Hepatocyte (in vitro differentiated cells): ENCODE data around the gene SLC7A14. TPM values are rescaled to one million over a fixed set of nuclear protein-coding genes. Genes with fewer than 3 reads are reported as not detected.

Source experiments
- DNase-seq: peaks from one replicate; pipeline ENCODE4 v3.0.0-alpha.2; 2016; ENCODE audit warnings: low spot score
- H2AFZ ChIP-seq: fragments of 200-600 bp; sonication (generic); 2 replicates; pipeline ENCODE4 v1.6.0; 2016; ENCODE audit warnings: antibody characterized with exemption, mild to moderate bottlenecking
- H3K27ac ChIP-seq: fragments of 200-600 bp; sonication (generic); 2 replicates; pipeline ENCODE4 v1.5.1; 2016; ENCODE audit warnings: mild to moderate bottlenecking
- H3K27me3 ChIP-seq: fragments of 200-600 bp; sonication (generic); 2 replicates; pipeline ENCODE4 v1.6.1; 2016
- H3K36me3 ChIP-seq: fragments of 200-600 bp; sonication (generic); replicated peaks from 2 replicates; pipeline ENCODE4 v1.5.1; 2016; ENCODE audit warnings: low read depth; ENCODE audit not compliant: insufficient read depth
- H3K4me1 ChIP-seq: fragments of 200-600 bp; sonication (generic); 2 replicates; pipeline ENCODE4 v1.5.1; 2016; ENCODE audit warnings: mild to moderate bottlenecking, moderate library complexity; ENCODE audit not compliant: insufficient read depth
- H3K4me2 ChIP-seq: fragments of 200-600 bp; sonication (generic); 2 replicates; pipeline ENCODE4 v1.6.0; 2016
- H3K4me3 ChIP-seq: fragments of 200-600 bp; sonication (generic); 2 replicates; pipeline ENCODE4 v1.5.1; 2016; ENCODE audit warnings: mild to moderate bottlenecking
- H3K79me2 ChIP-seq: fragments of 200-600 bp; sonication (generic); 2 replicates; pipeline ENCODE4 v1.6.0; 2017; ENCODE audit warnings: mild to moderate bottlenecking
- H3K9me2 ChIP-seq: fragments of 200-600 bp; sonication (generic); replicated peaks from 2 replicates; pipeline ENCODE4 v1.6.0; 2017; ENCODE audit warnings: mild to moderate bottlenecking; ENCODE audit not compliant: insufficient read depth
- H3K9me3 ChIP-seq: fragments of 200-600 bp; sonication (generic); 2 replicates; pipeline ENCODE4 v1.5.1; 2016; ENCODE audit warnings: low read depth, mild to moderate bottlenecking
- H4K20me1 ChIP-seq: fragments of 200-600 bp; sonication (generic); 2 replicates; pipeline ENCODE4 v1.6.0; 2016; ENCODE audit warnings: mild to moderate bottlenecking; ENCODE audit not compliant: insufficient read depth, poor library complexity, severe bottlenecking
- CTCF ChIP-seq: fragments of 200-600 bp; sonication (generic); IDR thresholded peaks from 2 replicates; pipeline ENCODE4 v1.5.1; 2016; ENCODE audit warnings: antibody characterized with exemption, mild to moderate bottlenecking; ENCODE audit not compliant: poor library complexity
- EZH2 ChIP-seq: fragments of 200-600 bp; sonication (generic); IDR thresholded peaks from 2 replicates; pipeline ENCODE4 v1.6.1; 2016; ENCODE audit warnings: antibody characterized with exemption, mild to moderate bottlenecking, borderline replicate concordance
- EZH2phosphoT487 ChIP-seq: fragments of 200-600 bp; sonication (generic); IDR thresholded peaks from one replicate; pipeline ENCODE4 v1.6.1; 2018; ENCODE audit warnings: antibody characterized with exemption, mild to moderate bottlenecking, low read depth, moderate library complexity; ENCODE audit not compliant: unreplicated experiment, severe bottlenecking
- WGBS: methylation state at CpG from one replicate; pipeline ENCODE4 v1.1.6; 2016; ENCODE audit warnings: low lambda C conversion rate; ENCODE audit errors: missing lambda C conversion rate; 5-methylcytosine and 5-hydroxymethylcytosine counted together
- polyA plus RNA-seq: library from polyadenylated mRNA; unstranded; fragments of >200 nt; fragmentation: Nextera tagmentation; extraction: Ambion mirVana; gene quantifications from 2 replicates; pipeline ENCODE4 v1.2.1, GENCODE V29; 2016
- total RNA-seq: library from RNA; depleted of rRNA; stranded (reverse); fragments of >200 nt; gene quantifications from 2 replicates; pipeline ENCODE4 v1.2.3, GENCODE V29; 2014

The SLC7A14 gene
- total and polyA plus RNA-seq, 2 experiments from 2014 or later, result 0.10 TPM; not detected in 1

GRCh38 chr3:170565495-170565894 lies 20.4 kb downstream of the SLC7A14 start:
- H3K4me2 ChIP-seq, result no peak overlapping the region
- WGBS, result 96% methylated on average over 2 of the region's 2 CpGs
- H2AFZ ChIP-seq, result no peak overlapping the region
- H3K79me2 ChIP-seq, result no peaks in the 10 kb centered on the region
- H4K20me1 ChIP-seq, result no peaks in the 10 kb centered on the region
- no peaks in the 10 kb centered on the region for H3K27me3 ChIP-seq
- H3K27ac ChIP-seq, result no peak overlapping the region
- no peak for TF ChIP-seq EZH2phosphoT487
- no peak for TF ChIP-seq EZH2
- no peak for TF ChIP-seq CTCF
- H3K4me3 ChIP-seq, result no peak overlapping the region
- H3K36me3 ChIP-seq, result no peaks in the 10 kb centered on the region
- H3K9me3 ChIP-seq, result no peaks in the 10 kb centered on the region
- no peaks in the 10 kb centered on the region for H3K4me1 ChIP-seq
- H3K9me2 ChIP-seq, result no peaks in the 10 kb centered on the region
- no peak for DNase-seq

GRCh38 chr3:170564664-170565063 lies 21.2 kb downstream of the SLC7A14 start:
- Histone ChIP-seq H3K79me2 (no peaks in the 10 kb centered on the region), H2AFZ (no peak overlapping the region), H3K27me3 (no peaks in the 10 kb centered on the region), H3K4me2 (no peak overlapping the region), H3K27ac (no peak overlapping the region), H3K36me3 (no peaks in the 10 kb centered on the region), H3K9me3 (no peaks in the 10 kb centered on the region), H3K4me3 (no peak overlapping the region), H4K20me1 (no peaks in the 10 kb centered on the region), H3K9me2 (no peaks in the 10 kb centered on the region), H3K4me1 (no peaks in the 10 kb centered on the region)
- no peak for DNase-seq
- 92% methylated on average over 2 of the region's 2 CpGs for WGBS
- TF ChIP-seq EZH2phosphoT487 (no peak), EZH2 (no peak), CTCF (no peak)

- no peaks in the 10 kb centered on the region for H3K79me2 ChIP-seq
- H3K27ac ChIP-seq, result no peak overlapping the region
- peak; percentile 14 for DNase-seq
- H3K4me1 ChIP-seq, result no peaks in the 10 kb centered on the region
- no peak overlapping the region for H3K4me2 ChIP-seq
- H4K20me1 ChIP-seq, result no peaks in the 10 kb centered on the region
- peak overlapping the region; percentile 49 for H2AFZ ChIP-seq
- H3K36me3 ChIP-seq, result no peaks in the 10 kb centered on the region
- no peaks in the 10 kb centered on the region for H3K9me2 ChIP-seq
- TF ChIP-seq CTCF (no peak), EZH2phosphoT487 (no peak), EZH2 (no peak)
- 66% methylated on average over 7 of the region's 7 CpGs for WGBS
- H3K27me3 ChIP-seq, result no peaks in the 10 kb centered on the region
- H3K4me3 ChIP-seq, result no peak overlapping the region
- H3K9me3 ChIP-seq, result no peaks in the 10 kb centered on the region
Measured at GRCh38 chr3:170563712-170564423, 22.0 kb downstream of the SLC7A14 start.
